Measurements from ENCODE around the gene C3orf52.

- TF ChIP-seq CTCF (IDR thresholded peaks at IDR 0.05; ENCODE audit: low read length) (no peak), EZH2 (IDR thresholded peaks at IDR 0.05; ENCODE audit: borderline replicate concordance, low read length) (no peak)
Observed at GRCh38 chr3:112053229-112053628, 33.0 kb upstream of the C3orf52 start.

Measured in OCI-LY1 (cell line).